ENCODE results near the gene DNAJC9. TPM values are rescaled to one million over a fixed set of nuclear protein-coding genes. Genes with fewer than 3 reads are reported as not detected.
"Not testable (repeated sequence)": the region's sequence is repeated elsewhere in the genome, so short reads cannot be mapped to it uniquely, and the experiment has no call there.

Gene DNAJC9
- total RNA-seq: 59.7 TPM

- DNase-seq: peak; percentile 93
Observed at GRCh38 chr10:73246646-73247508, at the start of gene DNAJC9. Gene DNAJC9, minus strand, starts transcription at chr10:73247255. Its CDS starts 66 bp downstream, at chr10:73247189.

DNA sequence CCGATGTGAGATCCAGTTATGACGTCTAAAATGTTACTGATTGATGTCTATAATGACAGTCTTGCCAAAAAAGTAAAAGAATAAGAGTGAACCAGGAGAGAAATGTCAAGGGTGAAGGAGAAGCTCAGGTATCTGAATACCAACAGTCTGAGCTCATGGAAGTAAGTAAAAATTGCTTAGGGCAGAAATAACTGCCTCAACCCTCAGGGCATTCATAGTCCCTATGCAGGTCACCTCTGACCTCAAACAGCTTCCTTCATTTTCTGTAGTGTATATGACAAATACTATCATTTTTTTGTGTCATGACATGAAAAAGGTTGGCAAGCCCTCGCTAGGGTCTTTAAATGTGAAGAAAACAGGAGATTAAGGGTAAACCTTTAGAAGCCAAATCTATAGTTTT, 46.4 kb upstream of the DNAJC9 start:
- DNase-seq: no peak

DNA sequence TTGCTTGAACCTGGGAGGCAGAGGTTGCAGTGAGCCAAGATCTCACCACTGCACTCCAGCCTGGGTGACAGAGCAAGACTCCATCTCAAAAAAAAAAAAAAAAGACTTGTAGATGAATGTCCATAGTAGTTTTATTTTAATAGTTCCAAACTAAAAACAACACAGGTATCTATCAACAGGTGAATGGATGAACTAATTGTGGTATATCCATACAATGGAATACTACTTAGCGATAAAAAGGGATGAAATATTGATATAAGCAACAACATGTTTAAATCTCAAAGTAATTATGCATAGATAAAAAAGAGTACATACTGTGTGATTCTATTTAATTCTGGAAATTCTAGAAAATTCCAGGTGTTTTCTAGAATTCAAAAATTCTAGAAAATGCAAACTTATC, 42.9 kb upstream of the DNAJC9 start:
- no peak for DNase-seq

GRCh38 chr10:73287441-73287840, 40.4 kb upstream of the DNAJC9 start:
- no peak for DNase-seq

DNA sequence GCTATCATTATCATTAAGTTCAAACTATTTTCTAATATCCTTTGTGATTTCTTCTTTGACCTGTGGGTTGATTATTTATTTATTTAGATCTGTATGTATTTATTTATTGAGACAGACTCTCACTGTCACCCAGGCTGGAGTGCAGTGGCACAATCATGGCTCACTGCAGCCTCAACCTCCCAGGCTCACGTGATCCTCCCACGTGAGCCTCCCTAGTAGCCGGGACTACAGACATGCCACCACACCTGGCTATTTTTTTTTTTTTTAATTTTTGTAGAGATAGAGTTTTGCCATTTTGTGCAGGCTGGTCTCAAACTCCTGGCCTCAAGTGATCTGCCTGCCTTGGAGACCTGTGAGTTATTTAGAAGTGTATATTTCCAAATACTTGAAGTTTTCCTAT, 34.0 kb upstream of the DNAJC9 start:
- no peak for DNase-seq

GRCh38 chr10:73264423-73264822, 17.4 kb upstream of the DNAJC9 start:
- no peak for DNase-seq

GRCh38 chr10:73263693-73264347, 16.8 kb upstream of the DNAJC9 start:
- DNase-seq: no peak

- DNase-seq: no peak
Observed at GRCh38 chr10:73262880-73263555, 16.0 kb upstream of the DNAJC9 start.

- no peak for DNase-seq
Observed at GRCh38 chr10:73262105-73262730, 15.2 kb upstream of the DNAJC9 start.

- DNase-seq: no peak
Observed at GRCh38 chr10:73261362-73261995, 14.4 kb upstream of the DNAJC9 start.

GRCh38 chr10:73258612-73259011, 11.6 kb upstream of the DNAJC9 start:
- not testable (repeated sequence) for DNase-seq

DNA sequence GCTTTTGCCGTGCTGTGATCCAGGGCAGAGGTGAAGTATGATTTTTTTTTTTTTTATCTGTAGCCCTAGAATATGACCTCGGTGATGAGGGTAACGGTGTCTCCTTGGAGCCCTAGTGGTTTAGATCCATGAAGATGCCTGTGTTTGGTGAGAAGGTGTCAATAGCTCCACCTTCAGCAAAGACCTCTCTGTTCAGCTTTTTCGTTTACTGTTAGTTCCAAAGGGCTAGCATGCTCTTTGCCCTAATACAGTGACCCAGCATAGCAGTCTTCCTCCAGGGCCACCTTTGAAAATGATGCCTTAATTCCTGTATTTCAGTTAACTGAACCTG, 6.1 kb upstream of the DNAJC9 start:
- DNase-seq: no peak

GRCh38 chr10:73252445-73253224, 5.6 kb upstream of the DNAJC9 start, which contains the start of gene MRPS16:
Gene MRPS16, minus strand, starts transcription at chr10:73252644. Its CDS starts 162 bp downstream, at chr10:73252482.
- peak; percentile 93 for DNase-seq

DNA sequence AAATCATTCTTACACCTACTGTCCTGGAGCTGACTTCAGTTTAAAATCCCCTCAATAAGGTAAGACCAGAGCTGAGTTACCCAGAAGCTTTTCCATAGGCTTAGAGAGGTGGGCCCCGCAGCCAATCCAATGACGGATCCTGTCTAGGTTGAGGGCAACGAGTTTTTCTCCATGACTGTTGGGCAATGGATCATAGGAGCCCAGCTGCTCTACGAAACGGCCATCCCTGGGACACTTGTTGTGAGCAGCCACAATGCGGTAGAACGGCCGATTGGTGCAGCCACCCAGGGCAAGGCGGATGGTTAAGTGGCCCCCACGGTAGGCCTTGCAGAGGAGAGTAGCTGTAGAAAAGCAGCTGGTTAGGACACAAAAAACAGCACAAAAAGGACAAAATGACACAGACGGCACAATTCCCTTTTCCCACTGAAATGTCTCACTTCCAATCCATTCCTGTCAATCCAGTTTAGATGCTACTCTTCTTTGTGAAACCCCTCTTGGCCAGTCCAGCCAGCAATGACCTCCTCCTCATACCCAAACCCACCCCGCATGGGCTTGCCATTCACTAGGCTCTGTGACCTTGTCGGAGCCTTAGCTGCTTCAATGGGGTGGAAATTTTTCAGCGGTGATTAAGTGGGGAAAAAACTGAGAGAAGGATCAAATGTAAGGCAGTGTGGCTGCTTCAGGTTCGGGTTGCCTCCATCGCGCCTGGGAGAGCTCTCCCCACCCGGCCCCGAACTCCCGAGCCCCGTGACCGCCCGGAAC, 4.8 kb upstream of the DNAJC9 start:
- DNase-seq: no peak

DNA sequence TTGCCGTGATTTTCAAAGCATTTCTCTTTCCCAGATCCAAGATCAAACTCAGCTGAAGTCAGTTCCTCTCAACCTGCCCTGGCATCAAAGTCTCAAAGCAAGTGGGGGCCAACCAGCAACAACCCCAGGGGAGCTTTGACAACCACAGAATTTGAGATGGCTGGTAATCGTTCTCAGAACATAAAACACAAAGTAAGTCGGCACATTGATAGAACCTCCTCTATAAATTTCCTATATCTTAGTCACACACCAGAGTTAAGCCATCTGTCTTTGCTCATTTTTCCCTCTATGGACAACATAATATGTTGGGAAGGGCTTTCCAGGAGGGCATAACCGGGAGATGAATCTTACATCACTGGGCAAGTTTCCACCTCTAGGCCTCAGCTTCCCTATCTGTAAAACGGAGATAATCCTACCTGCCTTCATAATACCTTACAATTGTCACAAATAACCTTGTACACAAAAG, 1.2 kb upstream of the DNAJC9 start:
- no peak for DNase-seq

- no peak for DNase-seq
Observed at GRCh38 chr10:73247509-73248258, 629 bp upstream of the DNAJC9 start.

DNA sequence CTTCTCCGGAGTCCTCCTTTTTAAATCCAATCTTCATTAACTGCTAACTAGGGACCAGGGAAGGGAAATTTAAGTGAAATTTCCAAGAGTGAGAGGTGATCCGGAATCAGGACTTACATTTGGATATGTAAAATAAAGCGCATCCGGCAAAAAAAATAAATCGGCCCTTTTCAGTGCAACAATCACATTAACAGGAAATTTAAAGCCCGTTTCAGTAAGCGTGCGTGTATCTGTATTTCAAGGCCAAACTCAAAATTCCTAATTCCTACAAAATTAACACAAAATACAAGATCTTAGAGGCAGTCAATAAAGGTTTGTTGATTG, 771 bp downstream of the DNAJC9 start:
- DNase-seq: no peak

GRCh38 chr10:73244866-73245477, 2.1 kb downstream of the DNAJC9 start:
- DNase-seq: no peak

DNA sequence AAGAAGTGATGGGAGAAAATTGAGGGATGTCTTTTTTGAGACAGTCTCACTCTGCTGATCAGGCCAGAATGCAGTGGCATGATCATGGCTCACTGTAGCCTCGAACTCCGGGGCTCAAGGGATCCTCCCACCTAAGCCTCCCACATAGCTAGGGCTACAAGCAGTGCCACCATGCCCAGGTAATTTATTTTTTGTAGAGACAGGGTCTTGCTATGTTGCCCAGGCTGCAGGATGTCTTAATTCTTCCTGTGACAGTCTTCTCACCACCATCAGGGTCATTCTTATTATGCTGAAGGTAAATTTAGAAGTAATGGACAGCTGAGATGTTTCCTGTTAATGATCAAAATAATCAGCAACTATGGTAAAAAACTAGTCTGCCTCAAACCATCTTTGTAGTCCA, 7.1 kb downstream of the DNAJC9 start:
- no peak for DNase-seq
